Suprapubic skin (tissue), 4 donors: ENCODE results near the gene GPR85. TPM values are rescaled to one million over a fixed set of nuclear protein-coding genes. Genes with fewer than 3 reads are reported as not detected.

Experiments
- DNase-seq, 2 donors: peaks; one replicate each; pipeline ENCODE4 v3.0.0-alpha.2; 2019; ENCODE audit warnings: low spot score in 2 of 2
- H3K27ac ChIP-seq: fragments of 200-600 bp; sonication (generic); one replicate; pipeline ENCODE4 v1.5.1; 2019
- H3K27me3 ChIP-seq: fragments of 200-600 bp; sonication (generic); one replicate; pipeline ENCODE4 v1.5.1; 2019
- H3K36me3 ChIP-seq: fragments of 200-600 bp; sonication (generic); one replicate; pipeline ENCODE4 v1.5.1; 2019
- H3K4me1 ChIP-seq: fragments of 200-600 bp; sonication (generic); one replicate; pipeline ENCODE4 v1.5.1; 2019
- H3K4me3 ChIP-seq: fragments of 200-600 bp; sonication (generic); one replicate; pipeline ENCODE4 v1.5.1; 2019; ENCODE audit warnings: mild to moderate bottlenecking
- H3K9me3 ChIP-seq: fragments of 200-600 bp; sonication (generic); one replicate; pipeline ENCODE4 v1.5.1; 2019
- CTCF ChIP-seq, 2 donors: fragments of 200-600 bp in 1 of 2; fragments of 450-650 bp in 1 of 2; sonication (generic) in 1 of 2; IDR thresholded peaks; one replicate each; pipeline ENCODE4 v1.5.1; 2016 to 2019; ENCODE audit warnings: antibody characterized with exemption in 2 of 2, mild to moderate bottlenecking in 1 of 2, moderate library complexity in 1 of 2
- EP300 ChIP-seq: sonication (generic); formaldehyde crosslinking; IDR thresholded peaks from one replicate; pipeline ENCODE4 v1.6.1; 2017; ENCODE audit warnings: antibody characterized with exemption
- POLR2A ChIP-seq, 2 donors: fragments of 450-650 bp; IDR thresholded peaks; one replicate each; pipeline ENCODE4 v1.6.1; 2017; ENCODE audit warnings: antibody characterized with exemption in 2 of 2, mild to moderate bottlenecking in 2 of 2, moderate library complexity in 2 of 2
- POLR2AphosphoS5 ChIP-seq, 3 donors: sonication (generic); formaldehyde crosslinking; IDR thresholded peaks; one replicate each; pipeline ENCODE4 v1.6.1; 2017; ENCODE audit warnings: antibody characterized with exemption in 3 of 3
- WGBS: methylation state at CpG from one replicate; pipeline ENCODE4 v1.1.5; 2018; 5-methylcytosine and 5-hydroxymethylcytosine counted together
- total RNA-seq, 4 donors: library from RNA; depleted of rRNA; stranded (reverse); fragments of >200 nt; gene quantifications; one replicate each; pipeline ENCODE4 v1.1.0, GENCODE V29; 2016

The GPR85 gene
- total RNA-seq, 4 donors from 2014 or later: 0.13 to 0.40 (median 0.17) TPM; not detected in 1

DNA sequence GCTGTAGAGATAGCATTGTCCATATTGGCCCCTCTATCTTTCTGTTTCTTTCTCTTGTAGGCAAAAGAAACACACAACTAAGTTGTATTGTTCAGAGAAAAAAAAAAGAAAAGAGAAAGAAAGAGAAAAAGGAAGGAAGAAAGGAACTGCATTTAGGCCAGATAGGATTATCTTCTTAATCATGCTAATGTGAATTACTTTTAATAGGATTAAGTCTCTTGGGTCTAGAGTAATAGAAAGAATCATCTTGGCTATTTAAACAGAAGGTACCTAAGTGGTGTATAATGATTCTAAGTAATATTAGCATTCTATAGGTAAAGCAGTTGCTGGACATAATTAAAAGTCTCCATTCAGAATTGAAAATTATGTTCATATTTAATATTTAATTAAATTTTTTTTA is 42.2 kb downstream of the GPR85 start:
- Histone ChIP-seq H3K36me3 (no peaks in the 10 kb centered on the region), H3K4me1 (no peaks in the 10 kb centered on the region), H3K27me3 (no peaks in the 10 kb centered on the region), H3K9me3 (no peaks in the 10 kb centered on the region), H3K27ac (no peak overlapping the region), H3K4me3 (no peak overlapping the region)
- TF ChIP-seq POLR2A (IDR thresholded peaks at IDR 0.05): no peak
- no peak for TF ChIP-seq POLR2AphosphoS5 (IDR thresholded peaks at IDR 0.05)
- TF ChIP-seq EP300: no peak
- TF ChIP-seq CTCF (IDR thresholded peaks at IDR 0.05): no peak
- DNase-seq: no peak

DNA sequence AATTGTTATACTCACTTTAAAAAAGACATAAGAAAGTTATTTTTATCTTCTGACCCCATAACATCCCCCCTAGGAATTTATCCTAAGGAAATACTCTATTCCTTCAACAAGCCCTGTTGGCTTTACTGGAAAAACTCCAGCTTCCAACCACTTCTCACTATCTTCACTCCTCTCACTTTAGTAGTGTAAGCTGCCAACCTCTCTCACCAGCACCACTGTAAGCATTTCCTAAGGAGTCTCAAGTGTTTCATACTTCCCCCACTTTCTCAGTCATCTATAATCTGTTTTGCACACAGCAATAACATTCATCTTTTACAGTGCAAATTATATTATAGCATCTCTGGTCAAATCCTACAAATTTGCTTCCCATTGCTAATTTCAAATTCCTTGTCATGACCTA is 45.8 kb downstream of the GPR85 start:
- H3K27me3 ChIP-seq: no peaks in the 10 kb centered on the region
- no peak for DNase-seq
- no peaks in the 10 kb centered on the region for H3K4me1 ChIP-seq
- TF ChIP-seq POLR2A (IDR thresholded peaks at IDR 0.05) (no peak), CTCF (IDR thresholded peaks at IDR 0.05) (no peak), EP300 (no peak), POLR2AphosphoS5 (IDR thresholded peaks at IDR 0.05) (no peak)
- H3K4me3 ChIP-seq: no peak overlapping the region
- H3K27ac ChIP-seq: no peak overlapping the region
- no peaks in the 10 kb centered on the region for H3K9me3 ChIP-seq
- H3K36me3 ChIP-seq: no peaks in the 10 kb centered on the region

- Histone ChIP-seq H3K4me3 (no peak overlapping the region), H3K4me1 (no peaks in the 10 kb centered on the region), H3K36me3 (no peaks in the 10 kb centered on the region), H3K27me3 (no peaks in the 10 kb centered on the region), H3K9me3 (no peaks in the 10 kb centered on the region), H3K27ac (no peak overlapping the region)
- TF ChIP-seq POLR2A (IDR thresholded peaks at IDR 0.05): no peak
- TF ChIP-seq EP300: no peak
- TF ChIP-seq POLR2AphosphoS5 (IDR thresholded peaks at IDR 0.05): no peak
- WGBS: 32% methylated on average over 2 of the region's 2 CpGs
- no peak for DNase-seq
These were observed 52.7 kb downstream of the GPR85 start for GRCh38 chr7:113033959-113034358.

Other genes with a start within 250 kb of the GPR85 start
- 10 to 100 TPM; 12.7 to 24.3 (median 18.0) TPM for gene SMIM30, start 31.7 kb upstream of the GPR85 start, total RNA-seq